ENCODE data around the gene SCYGR7.
"Not testable (repeated sequence)": the region's sequence is repeated elsewhere in the genome, so short reads cannot be mapped to it uniquely, and the experiment has no call there.

The SCYGR7 gene

GRCh38 chr2:227728035-227728434 lies at the start of gene SCYGR7:
Gene SCYGR7, plus strand, starts transcription at chr2:227728335. Its CDS starts 0 bp downstream, at chr2:227728335.
- no peak for DNase-seq

- no peak for DNase-seq
Measured at GRCh38 chr2:227684258-227684657, 43.9 kb upstream of the SCYGR7 start.

GRCh38 chr2:227687189-227687588 lies 40.9 kb upstream of the SCYGR7 start:
- DNase-seq: no peak

- no peak for DNase-seq
Measured at GRCh38 chr2:227696990-227697679, 31.0 kb upstream of the SCYGR7 start.

GRCh38 chr2:227701556-227701955 lies 26.6 kb upstream of the SCYGR7 start:
- no peak for DNase-seq

- no peak for DNase-seq
Measured at GRCh38 chr2:227703280-227703732, 24.8 kb upstream of the SCYGR7 start.

GRCh38 chr2:227703961-227704360 lies 24.2 kb upstream of the SCYGR7 start:
- no peak for DNase-seq

- no peak for DNase-seq
Measured at GRCh38 chr2:227706859-227707258, 21.3 kb upstream of the SCYGR7 start.

- DNase-seq: no peak
Measured at GRCh38 chr2:227707390-227707789, 20.7 kb upstream of the SCYGR7 start.

- no peak for DNase-seq
Measured at GRCh38 chr2:227710986-227711385, 17.1 kb upstream of the SCYGR7 start.

GRCh38 chr2:227713291-227713690 lies 14.8 kb upstream of the SCYGR7 start:
- no peak for DNase-seq

- DNase-seq: no peak
Measured at GRCh38 chr2:227716501-227716900, 11.6 kb upstream of the SCYGR7 start.

GRCh38 chr2:227717687-227718567 lies 10.2 kb upstream of the SCYGR7 start, which contains the start of gene SLC19A3:
Gene SLC19A3, minus strand, starts transcription at chr2:227718028. Its CDS starts 15,710 bp downstream, at chr2:227702318.
- no peak for DNase-seq

- no peak for DNase-seq
Measured at GRCh38 chr2:227719641-227720040, 8.5 kb upstream of the SCYGR7 start.

- no peak for DNase-seq
Measured at GRCh38 chr2:227720680-227721079, 7.5 kb upstream of the SCYGR7 start.

GRCh38 chr2:227722821-227723220 lies 5.3 kb upstream of the SCYGR7 start:
- not testable (repeated sequence) for DNase-seq

GRCh38 chr2:227724394-227725039 lies 3.6 kb upstream of the SCYGR7 start, which contains the start of gene SCYGR6:
Gene SCYGR6, minus strand, starts transcription at chr2:227724757. Its CDS starts 0 bp downstream, at chr2:227724757.
- no peak for DNase-seq

- DNase-seq: no peak
Measured at GRCh38 chr2:227739351-227739750, 11.2 kb downstream of the SCYGR7 start.

GRCh38 chr2:227740705-227741104 lies 12.6 kb downstream of the SCYGR7 start:
- DNase-seq: not testable (repeated sequence)

- no peak for DNase-seq
Measured at GRCh38 chr2:227745594-227745993, 17.5 kb downstream of the SCYGR7 start, which contains the start of gene SCYGR8. Gene SCYGR8, plus strand, starts transcription at chr2:227745894. Its CDS starts 0 bp downstream, at chr2:227745894.

- DNase-seq: no peak
Measured at GRCh38 chr2:227748079-227748478, 19.9 kb downstream of the SCYGR7 start.

- DNase-seq: not testable (repeated sequence)
Measured at GRCh38 chr2:227756261-227756660, 28.1 kb downstream of the SCYGR7 start.
